T-helper 1 cell treated with Interleukin-12 subunit alpha and Interleukin-12 subunit beta and Interleukin-4 antibody, amounts not matched to agents 30 μg/mL and 1 μg/mL, for 36 hours (primary cell): ENCODE results near the gene DNAH2.
A peak's percentile ranks its signal among the peaks of the same experiment; 100 is the strongest.

ENCODE experiments used
- H3K27ac Mint-ChIP-seq: one replicate; pipeline ENCODE4 v1.8.0; 2021; ENCODE audit warnings: mild to moderate bottlenecking, mixed read lengths
- H3K27me3 Mint-ChIP-seq: one replicate; pipeline ENCODE4 v1.8.0; 2021; ENCODE audit warnings: low read depth, mixed read lengths
- H3K36me3 Mint-ChIP-seq: one replicate; pipeline ENCODE4 v1.8.0; 2021; ENCODE audit warnings: low read depth, mixed read lengths
- H3K4me1 Mint-ChIP-seq: one replicate; pipeline ENCODE4 v1.8.0; 2021; ENCODE audit warnings: low read depth, mixed read lengths
- H3K4me3 Mint-ChIP-seq: one replicate; pipeline ENCODE4 v1.8.0; 2021; ENCODE audit warnings: mild to moderate bottlenecking, moderate library complexity, mixed read lengths
- H3K9me3 Mint-ChIP-seq: one replicate; pipeline ENCODE4 v1.8.0; 2021; ENCODE audit warnings: mixed read lengths

Gene DNAH2

DNA sequence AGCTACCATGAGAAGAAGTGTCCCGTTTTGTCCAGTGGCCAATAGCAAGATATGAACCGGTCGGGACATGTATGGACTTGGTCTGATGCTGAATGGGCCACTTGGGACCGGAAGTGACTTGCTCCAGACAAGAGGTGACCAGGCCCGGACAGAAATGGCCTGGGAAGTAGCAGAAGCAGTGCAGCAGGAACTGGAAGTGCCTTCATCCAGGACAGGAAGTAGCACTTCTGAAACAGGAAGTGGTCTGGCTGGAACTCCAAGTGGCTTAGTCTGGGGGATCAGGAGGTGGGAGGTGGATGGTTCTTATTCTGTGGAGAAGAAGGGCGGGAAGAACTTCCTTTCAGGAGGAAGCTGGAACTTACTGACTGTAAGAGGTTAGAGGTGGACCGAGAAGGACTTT lies 7.2 kb upstream of the DNAH2 start:
- Mint-ChIP-seq H3K27ac (no peak overlapping the region), H3K27me3 (peaks cover 54% of the 10 kb centered on the region), H3K9me3 (no peaks in the 10 kb centered on the region)

DNA sequence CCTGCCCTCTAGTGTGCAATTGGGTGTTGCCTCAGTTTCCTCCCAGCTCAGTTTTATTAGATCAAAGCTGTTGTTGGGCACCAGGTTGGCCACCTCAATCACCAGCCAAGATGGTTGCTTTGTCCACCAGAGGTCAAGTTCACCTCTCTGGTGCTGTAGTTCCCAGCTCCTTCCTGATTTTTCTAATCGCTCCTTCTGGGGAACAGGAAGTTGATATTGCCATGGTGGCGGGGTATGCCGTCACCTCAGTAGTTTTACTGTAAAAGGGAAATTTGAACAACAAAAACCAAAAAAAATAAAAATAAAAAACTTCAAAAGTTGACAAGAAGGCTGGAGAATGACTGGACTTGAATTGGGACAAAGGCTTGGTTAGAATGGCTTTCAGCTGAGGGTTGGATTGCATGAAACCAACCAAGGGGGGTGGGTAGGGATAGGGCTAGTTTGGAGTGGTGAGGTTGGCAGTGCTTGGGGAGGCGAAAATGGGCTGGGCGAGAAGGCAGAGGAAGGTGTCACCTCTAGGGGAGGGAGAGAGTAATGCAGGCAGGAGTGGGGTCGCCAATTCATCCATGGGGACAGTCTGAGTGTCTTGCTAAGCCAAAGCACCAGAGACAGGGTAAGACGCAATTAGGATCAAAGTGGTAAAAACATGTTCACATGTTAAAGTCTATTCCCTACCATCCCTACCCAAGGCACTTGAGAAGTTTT lies 6.3 kb upstream of the DNAH2 start:
- H3K4me3 Mint-ChIP-seq, result no peak overlapping the region
- peaks cover under 1% of the 10 kb centered on the region for H3K36me3 Mint-ChIP-seq
- peaks cover 13% of the 10 kb centered on the region for H3K4me1 Mint-ChIP-seq
- no peak overlapping the region for H3K27ac Mint-ChIP-seq
- no peaks in the 10 kb centered on the region for H3K9me3 Mint-ChIP-seq
- peaks cover 56% of the 10 kb centered on the region for H3K27me3 Mint-ChIP-seq

More for the DNA sequence above, 7.2 kb upstream of the DNAH2 start:
- H3K4me1 Mint-ChIP-seq, result peaks cover 16% of the 10 kb centered on the region
- no peak overlapping the region for H3K4me3 Mint-ChIP-seq
- H3K36me3 Mint-ChIP-seq, result peaks cover 1% of the 10 kb centered on the region

DNA sequence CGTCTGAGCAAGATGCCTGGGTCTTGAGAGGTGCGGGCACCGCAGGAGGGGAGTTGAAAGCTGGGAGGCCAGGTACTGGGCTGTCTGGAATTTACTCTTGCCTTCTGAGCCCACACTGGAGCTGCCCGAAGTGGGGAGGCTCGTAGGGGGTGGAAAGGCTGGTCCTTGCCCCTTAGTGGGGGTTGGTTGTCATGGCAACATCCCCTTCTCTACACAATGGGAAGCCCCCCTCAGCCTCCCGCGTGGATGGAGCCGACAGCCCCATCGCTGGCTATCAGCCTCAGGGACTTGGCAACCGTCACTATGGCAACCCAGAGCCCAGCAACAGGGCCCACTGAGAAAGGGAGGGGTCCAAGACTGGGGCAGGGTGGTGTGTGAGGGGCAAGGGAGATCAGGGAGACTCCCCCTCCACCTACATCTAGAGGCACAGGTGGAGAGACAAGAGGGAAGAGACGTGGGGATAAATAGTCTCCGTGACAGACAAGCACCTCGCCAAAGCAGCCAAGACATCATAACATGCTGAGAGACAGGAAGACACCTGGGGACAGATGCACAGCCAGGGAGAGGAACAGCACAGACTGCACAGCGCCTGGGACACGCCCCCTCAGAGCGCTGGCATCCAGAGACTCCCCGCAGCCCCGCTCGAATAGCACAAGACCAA lies 5.3 kb upstream of the DNAH2 start:
- Mint-ChIP-seq H3K27ac (no peak overlapping the region), H3K4me3 (no peak overlapping the region), H3K4me1 (peaks cover 13% of the 10 kb centered on the region), H3K27me3 (peaks cover 56% of the 10 kb centered on the region), H3K9me3 (no peaks in the 10 kb centered on the region), H3K36me3 (no peaks in the 10 kb centered on the region)

DNA sequence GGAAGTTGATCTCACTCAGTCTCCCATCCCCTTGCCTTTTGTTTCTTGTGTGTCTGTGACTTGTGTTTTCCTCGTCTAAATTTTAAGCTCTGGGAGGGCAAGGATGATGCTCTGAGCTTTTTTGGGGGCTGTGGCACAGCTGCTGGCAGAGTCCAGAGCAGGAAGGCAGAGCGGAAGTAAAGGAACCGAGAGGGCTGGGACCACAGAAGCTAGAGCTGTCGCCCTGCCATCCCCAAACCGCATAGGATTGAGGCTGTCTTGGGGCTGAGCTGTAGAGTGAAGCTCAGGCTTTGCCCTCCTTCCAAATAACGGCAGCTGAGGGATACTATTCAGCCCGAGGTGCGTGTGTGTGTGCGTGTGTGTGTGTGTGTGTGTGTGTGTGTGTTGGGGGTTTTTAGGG lies 3.8 kb upstream of the DNAH2 start:
- Mint-ChIP-seq H3K36me3 (no peaks in the 10 kb centered on the region), H3K9me3 (no peaks in the 10 kb centered on the region), H3K27me3 (peaks cover 62% of the 10 kb centered on the region), H3K4me3 (no peak overlapping the region), H3K4me1 (peaks cover 23% of the 10 kb centered on the region), H3K27ac (no peak overlapping the region)

DNA sequence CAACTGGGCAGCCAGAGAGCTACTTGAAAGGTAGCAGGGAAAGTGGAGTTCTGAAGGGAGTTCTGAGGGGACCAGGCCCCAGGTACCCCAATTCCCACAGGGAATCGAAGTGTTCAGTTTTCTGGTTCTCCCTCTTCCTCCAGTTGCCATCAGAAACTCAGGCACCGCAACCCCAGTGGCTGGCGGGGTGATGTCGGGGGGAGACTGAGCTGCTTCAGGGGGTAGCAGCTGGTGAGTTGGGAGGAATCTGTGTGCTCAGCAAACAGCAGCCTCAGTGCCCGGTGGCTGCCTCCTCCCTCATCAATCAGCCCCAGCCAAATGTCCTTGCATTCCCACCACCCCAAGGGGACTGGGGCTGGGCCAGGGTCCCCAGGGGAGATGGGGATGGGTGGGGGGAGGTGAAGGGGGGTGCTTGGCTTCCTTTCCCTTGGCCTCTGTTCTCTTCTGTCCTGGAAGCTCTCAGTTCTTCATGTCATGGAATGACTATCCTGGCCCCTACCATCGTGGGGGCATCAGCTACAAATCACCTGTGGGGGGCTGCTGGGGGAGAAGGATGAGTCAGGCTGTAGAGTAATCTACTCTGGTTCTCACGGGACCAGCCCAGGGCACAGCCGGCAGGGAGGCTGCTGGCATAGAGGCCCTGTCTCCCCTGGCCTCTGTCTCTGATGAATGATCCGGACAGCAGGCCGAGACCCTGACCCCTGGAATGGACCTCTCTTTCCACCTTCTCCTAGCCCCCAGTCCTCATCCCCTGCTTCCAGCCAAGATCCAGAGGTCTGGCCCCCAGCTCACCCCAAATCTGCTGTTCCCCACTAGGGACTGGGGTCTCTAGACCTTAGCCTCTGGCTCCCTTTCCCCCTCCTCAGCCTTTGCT lies 2.6 kb upstream of the DNAH2 start:
- no peaks in the 10 kb centered on the region for H3K36me3 Mint-ChIP-seq

DNA sequence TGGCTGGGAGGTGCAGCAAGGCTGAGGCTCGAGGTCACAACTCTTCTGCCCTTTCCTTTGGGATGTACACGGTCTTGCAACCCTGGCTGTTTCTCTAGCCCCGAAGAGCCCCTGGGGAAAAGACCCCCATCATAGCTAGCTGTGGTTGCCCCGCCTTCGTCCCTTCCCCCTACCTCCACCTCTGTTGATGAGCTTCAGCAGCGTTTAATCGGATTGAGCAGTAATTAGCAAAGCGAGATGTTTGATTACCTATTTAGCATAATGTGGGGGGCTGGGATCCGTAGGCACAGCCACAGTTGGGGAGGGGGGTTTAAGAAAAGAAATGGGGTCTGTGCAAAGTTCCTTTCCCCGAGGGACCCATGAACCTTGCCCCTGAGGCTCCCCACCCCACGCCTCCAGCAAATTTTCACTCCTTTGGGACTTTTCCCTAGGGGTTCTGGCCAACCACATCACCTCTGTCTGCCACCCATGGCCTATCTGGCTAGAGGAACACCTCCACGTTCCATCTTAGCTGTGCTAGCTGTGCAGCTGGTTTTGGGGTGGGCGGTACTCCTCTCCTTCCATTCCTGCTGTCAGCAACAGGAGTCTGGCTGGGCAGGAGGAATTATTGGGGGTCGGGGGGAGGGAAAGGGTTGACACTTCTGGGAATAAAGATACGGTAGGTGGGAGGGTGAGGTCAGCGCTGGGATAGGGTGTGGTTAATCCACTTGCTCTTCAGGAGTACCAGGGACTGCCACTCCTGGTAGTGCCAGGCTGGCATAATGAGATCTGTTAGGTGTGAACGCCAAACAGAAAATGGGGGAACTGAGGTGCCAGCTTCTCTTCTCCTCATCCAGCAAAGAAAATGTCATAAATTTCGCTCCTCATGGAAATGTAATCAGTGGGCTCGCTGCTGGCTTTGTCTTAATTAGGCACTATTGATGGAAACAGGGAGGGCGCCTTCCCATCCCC lies 1.3 kb upstream of the DNAH2 start:
- Mint-ChIP-seq H3K4me1 (peaks cover 12% of the 10 kb centered on the region), H3K27me3 (peaks cover 81% of the 10 kb centered on the region), H3K27ac (no peak overlapping the region), H3K36me3 (no peaks in the 10 kb centered on the region), H3K9me3 (no peaks in the 10 kb centered on the region), H3K4me3 (no peak overlapping the region)

More for the DNA sequence above, 2.6 kb upstream of the DNAH2 start:
- no peak overlapping the region for H3K27ac Mint-ChIP-seq
- H3K27me3 Mint-ChIP-seq, result peaks cover 73% of the 10 kb centered on the region
- H3K4me3 Mint-ChIP-seq, result no peak overlapping the region
- peaks cover 22% of the 10 kb centered on the region for H3K4me1 Mint-ChIP-seq
- no peaks in the 10 kb centered on the region for H3K9me3 Mint-ChIP-seq

DNA sequence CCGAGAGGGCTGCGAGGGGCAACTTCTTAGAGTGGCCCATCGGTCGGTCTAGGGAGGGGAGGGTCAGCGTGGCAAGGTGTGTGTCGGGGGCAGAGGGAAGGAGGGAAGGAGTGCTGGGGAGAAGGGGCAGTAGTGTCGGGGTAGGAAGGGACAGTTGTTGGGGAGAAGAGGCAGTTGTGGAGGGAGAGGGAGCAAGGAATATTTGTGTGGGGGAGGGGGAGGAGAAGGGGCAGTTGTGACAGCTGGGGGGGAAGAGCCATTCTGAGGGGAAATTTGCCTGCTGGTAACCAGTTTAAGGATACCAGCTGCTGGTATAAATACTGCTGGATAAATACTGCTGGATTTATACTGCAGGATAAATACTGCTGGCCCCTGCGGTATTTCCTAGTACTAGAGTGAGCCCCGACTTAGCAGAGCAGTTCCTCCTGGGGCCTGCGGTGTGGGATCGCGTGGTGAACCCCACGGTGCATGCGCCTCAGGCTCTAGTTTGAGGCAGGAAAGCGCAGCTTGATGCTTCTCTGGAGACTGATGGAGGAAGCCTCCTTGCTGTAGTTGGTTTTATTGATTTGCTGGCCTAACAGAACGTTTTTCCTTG lies 309 bp downstream of the DNAH2 start:
- H3K27me3 Mint-ChIP-seq, result peaks cover 78% of the 10 kb centered on the region
- H3K9me3 Mint-ChIP-seq, result no peaks in the 10 kb centered on the region
- peak overlapping the region; percentile 71 for H3K4me3 Mint-ChIP-seq
- no peaks in the 10 kb centered on the region for H3K36me3 Mint-ChIP-seq
- peaks cover 11% of the 10 kb centered on the region for H3K4me1 Mint-ChIP-seq
- H3K27ac Mint-ChIP-seq, result no peak overlapping the region

DNA sequence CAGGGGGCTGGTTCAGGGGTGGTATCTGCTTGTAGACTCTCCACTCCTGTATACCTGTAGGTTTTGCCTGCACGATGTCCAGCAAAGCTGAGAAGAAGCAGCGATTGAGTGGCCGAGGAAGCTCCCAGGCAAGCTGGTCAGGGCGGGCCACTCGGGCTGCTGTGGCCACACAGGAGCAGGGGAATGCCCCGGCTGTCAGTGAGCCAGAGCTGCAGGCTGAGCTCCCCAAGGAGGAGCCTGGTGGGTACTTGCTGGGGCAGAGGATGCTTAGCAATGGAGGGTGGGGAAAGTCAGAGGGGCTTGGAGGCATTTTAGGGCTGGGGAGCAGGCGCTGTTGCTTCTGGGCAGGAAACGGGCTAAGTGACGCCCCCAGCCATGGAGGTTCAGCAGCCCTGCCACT lies 2.1 kb downstream of the DNAH2 start:
- H3K9me3 Mint-ChIP-seq, result no peaks in the 10 kb centered on the region
- H3K27ac Mint-ChIP-seq, result no peak overlapping the region
- H3K36me3 Mint-ChIP-seq, result no peaks in the 10 kb centered on the region
- H3K27me3 Mint-ChIP-seq, result peaks cover 71% of the 10 kb centered on the region
- H3K4me1 Mint-ChIP-seq, result peaks cover 9% of the 10 kb centered on the region
- H3K4me3 Mint-ChIP-seq, result no peak overlapping the region

DNA sequence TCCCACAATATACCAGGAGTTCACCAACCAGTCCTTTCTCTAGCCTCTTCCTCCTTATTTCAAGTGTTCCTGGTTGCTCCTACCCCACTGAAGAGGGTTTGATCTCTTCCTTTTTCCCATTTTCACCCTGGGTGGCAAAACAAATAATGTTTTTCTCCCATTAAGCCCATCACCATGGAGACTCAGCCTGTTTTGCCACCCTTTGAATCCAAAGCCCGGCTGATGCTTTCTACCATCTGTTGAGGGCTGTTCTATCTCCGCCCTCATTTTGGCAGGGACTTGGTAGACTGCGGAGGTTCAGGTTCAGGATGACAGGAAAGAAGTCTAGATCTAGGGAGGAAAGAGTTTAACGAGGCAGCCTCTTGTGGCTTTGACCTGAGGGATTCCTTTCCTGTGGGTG lies 2.6 kb downstream of the DNAH2 start:
- no peak overlapping the region for H3K27ac Mint-ChIP-seq
- no peaks in the 10 kb centered on the region for H3K9me3 Mint-ChIP-seq
- H3K4me3 Mint-ChIP-seq, result no peak overlapping the region
- no peaks in the 10 kb centered on the region for H3K36me3 Mint-ChIP-seq
- peaks cover 70% of the 10 kb centered on the region for H3K27me3 Mint-ChIP-seq
- peaks cover 9% of the 10 kb centered on the region for H3K4me1 Mint-ChIP-seq

DNA sequence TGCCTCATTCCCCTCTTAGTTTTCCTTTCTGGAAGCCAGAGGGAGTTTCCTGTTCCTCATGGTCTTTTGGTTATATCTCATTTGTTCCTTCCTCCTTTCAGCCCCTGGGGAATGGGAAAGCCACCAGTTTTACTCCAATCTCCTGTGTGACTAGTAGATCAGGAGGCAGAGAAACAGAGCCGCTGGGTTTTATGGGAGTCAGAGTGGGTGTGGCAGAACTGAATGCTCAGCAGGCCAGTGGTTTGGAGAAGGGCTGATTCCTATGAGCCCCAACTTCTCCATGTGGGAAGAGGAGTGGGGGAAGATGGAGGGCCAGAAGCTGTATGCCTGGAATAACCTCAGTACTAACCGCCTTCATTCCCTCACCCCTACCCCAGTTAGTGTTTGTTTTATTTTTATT lies 4.1 kb downstream of the DNAH2 start:
- Mint-ChIP-seq H3K4me1 (peaks cover 9% of the 10 kb centered on the region), H3K27ac (no peak overlapping the region), H3K9me3 (no peaks in the 10 kb centered on the region), H3K27me3 (peaks cover 58% of the 10 kb centered on the region), H3K36me3 (no peaks in the 10 kb centered on the region), H3K4me3 (no peak overlapping the region)

DNA sequence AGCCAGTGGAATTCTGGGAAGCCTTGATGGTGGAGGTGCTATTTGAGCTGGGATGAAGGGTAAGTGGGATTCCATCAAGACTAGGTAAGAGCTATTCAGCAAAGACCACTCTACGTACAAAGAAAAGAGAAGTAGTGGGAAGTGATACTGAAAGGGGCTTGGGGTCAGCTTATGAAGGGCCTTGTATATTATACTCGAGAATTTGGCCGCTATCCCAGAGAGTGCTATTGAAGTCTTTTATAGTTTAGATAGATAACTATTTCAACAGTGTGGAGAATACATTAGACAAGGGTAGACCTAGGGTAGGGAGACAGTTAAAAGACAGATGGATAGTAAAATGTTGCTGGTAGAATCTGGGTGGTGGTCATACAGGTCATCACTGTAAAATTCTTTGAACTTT lies 10.3 kb downstream of the DNAH2 start:
- H3K27me3 Mint-ChIP-seq, result peaks cover 38% of the 10 kb centered on the region
- no peaks in the 10 kb centered on the region for H3K4me1 Mint-ChIP-seq
- H3K27ac Mint-ChIP-seq, result no peak overlapping the region
- no peaks in the 10 kb centered on the region for H3K36me3 Mint-ChIP-seq
- H3K4me3 Mint-ChIP-seq, result no peak overlapping the region
- H3K9me3 Mint-ChIP-seq, result no peaks in the 10 kb centered on the region

DNA sequence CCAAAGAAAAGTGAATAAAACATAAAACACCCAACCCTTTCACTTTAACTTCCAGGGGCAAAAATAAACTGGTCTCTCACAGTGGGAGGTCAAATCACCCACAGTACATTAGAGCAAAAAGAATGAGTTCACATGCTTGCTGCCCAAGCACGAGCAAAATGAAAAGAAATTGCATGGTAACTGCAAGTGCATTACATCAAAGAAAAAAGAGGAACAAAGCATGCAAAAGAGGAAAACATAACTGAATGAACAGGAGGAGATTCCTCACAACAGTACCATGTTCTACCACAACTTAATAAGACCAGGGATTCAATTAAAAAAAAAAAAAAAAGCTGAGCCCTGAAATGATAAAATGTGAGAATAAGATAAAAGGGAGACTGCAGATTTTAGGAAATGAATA lies 12.3 kb downstream of the DNAH2 start:
- H3K9me3 Mint-ChIP-seq, result no peaks in the 10 kb centered on the region
- no peaks in the 10 kb centered on the region for H3K4me1 Mint-ChIP-seq
- H3K27ac Mint-ChIP-seq, result no peak overlapping the region
- no peaks in the 10 kb centered on the region for H3K36me3 Mint-ChIP-seq
- no peak overlapping the region for H3K4me3 Mint-ChIP-seq
- peaks cover 31% of the 10 kb centered on the region for H3K27me3 Mint-ChIP-seq

DNA sequence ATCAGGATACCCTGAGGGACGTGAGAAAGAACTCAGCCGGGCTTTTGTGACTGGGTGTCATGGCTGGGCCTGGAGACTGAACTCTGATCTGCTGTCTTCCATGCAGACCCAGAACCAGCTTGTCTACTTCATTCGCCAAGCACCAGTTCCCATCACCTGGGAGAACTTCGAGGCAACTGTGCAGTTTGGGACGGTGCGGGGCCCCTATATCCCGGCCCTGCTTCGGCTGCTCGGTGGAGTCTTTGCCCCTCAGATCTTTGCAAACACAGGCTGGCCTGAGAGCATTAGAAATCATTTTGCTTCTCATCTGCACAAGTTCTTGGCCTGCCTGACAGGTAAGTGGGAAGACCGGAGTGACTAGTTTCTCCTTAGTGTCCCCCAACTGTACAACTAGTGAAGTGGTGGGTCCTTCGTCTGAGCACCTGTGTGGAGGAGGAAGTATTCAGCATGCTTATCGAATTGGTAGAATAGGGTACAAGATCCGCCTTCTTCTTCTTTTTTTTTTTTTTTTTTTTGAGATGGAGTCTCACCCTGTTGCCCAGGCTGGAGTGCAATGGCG lies 15.5 kb downstream of the DNAH2 start:
- Mint-ChIP-seq H3K4me1 (no peaks in the 10 kb centered on the region), H3K27me3 (peaks cover 27% of the 10 kb centered on the region), H3K27ac (no peak overlapping the region), H3K36me3 (no peaks in the 10 kb centered on the region), H3K9me3 (no peaks in the 10 kb centered on the region), H3K4me3 (no peak overlapping the region)
